HG03558 (cell line): ENCODE results near the gene ZNF230.

Experiments
- ATAC-seq: cut with Tn5 transposase; IDR thresholded peaks from one replicate; pipeline ENCODE4 v1.9.1; 2021; ENCODE audit warnings: moderate number of reproducible peaks; ENCODE audit not compliant: unreplicated experiment; ENCODE audit errors: extremely low read depth

ZNF230 gene

DNA sequence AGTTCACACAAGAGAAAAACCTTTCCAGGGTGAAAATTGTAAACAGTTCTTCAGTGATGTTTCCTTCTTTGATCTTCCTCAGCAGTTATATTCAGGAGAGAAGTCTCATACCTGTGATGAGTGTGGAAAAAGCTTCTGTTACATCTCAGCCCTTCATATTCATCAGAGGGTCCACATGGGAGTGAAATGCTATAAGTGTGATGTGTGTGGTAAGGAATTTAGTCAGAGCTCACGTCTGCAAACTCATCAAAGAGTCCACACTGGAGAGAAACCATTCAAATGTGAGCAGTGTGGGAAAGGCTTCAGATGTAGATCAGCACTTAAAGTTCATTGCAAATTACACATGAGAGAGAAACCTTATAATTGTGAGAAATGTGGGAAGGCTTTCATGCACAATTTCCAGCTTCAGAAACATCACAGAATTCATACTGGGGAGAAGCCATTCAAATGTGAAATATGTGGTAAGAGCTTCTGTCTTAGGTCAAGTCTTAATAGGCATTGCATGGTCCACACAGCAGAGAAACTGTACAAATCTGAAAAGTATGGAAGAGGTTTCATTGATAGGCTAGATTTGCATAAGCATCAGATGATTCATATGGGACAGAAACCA, 29.3 kb downstream of the ZNF230 start:
- no peak for ATAC-seq

GRCh38 chr19:44042147-44042546, 39.4 kb downstream of the ZNF230 start:
- no peak for ATAC-seq

DNA sequence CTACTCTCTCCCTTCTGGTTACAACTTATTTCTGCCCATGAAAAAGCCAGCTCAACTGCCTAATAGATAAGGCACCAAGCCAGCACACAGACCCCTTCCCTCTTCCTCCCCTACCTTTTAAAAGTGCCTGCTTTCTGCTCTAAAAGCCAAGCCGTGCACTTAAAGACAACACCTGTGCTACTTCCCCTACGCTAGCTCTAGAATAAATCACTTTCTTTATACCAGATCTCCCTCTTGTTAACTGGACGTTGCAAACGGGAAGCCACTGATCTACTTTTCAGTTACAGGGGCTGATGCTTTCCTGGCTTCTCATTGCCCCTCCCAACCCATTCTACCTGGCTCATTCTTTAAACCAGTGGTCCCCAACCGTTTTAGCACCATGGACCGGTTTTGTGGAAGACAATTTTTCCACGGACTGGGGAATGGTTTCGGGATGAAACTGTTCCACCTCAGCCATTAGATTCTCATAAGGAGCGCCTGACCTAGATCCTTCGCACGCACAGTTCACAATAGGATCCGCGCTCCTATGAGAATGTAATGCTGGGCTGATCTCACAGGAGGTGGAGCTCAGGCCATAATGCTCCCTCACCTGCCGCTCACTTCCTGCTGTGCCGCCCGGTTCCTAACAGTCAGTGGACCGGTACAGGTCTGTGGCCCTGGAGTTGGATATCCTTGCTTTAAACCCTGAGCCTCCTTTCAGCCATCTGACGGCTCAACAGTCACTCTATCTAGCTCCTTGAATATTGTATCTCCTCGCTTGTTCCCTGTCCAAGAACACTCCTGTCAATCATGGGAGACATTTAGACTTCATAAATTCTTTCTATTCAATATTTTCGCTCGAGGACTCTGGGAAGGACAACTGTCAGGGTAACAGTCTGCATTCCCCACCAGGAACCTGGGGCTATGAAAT, 48.2 kb downstream of the ZNF230 start:
- ATAC-seq, result no peak

GRCh38 chr19:44051650-44052402, 49.1 kb downstream of the ZNF230 start, which contains the start of gene ZNF223:
Gene ZNF223, plus strand, starts transcription at chr19:44052036. Its CDS starts 3,141 bp downstream, at chr19:44055177.
- ATAC-seq, result no peak

- ATAC-seq, result no peak
These were observed 53.1 kb downstream of the ZNF230 start for GRCh38 chr19:44055870-44056269.

DNA sequence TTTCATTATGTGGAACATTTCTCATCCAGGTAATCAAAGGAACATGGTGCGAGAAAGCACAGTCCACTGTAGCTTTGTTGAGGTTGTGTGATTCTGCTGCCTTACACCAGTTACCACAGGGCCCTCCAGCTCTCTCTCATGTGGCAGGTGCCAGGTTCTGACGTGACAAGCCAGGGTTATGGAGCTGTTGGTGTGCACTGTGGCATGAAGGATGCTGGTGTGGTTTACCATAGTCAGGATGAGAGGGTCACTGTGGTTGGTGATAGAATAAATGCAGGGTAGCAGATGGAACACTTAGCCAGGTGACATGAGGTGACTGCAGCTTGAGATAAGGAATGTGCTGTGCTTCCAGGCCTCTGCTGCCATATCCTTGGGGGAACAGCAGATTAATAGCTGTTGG, 56.5 kb downstream of the ZNF230 start:
- ATAC-seq, result no peak

DNA sequence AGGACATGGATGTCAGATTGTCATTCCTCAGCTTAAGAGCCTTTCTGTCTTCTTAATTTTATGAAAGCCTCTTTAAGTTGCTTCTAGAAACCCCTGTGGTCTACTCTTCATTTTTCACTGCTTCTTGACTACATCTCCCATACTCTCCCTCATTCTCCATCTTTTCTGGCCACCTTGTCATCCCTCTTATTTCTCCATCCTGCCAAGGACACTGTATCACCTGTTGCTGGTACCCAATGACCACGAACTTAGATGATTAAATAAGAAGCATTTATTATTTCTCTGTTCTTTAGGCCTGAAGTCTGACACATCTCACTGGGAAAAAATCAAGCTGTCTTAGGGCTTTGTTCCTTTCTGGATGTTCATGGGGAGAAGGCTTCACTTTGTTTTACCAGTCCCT, 58.3 kb downstream of the ZNF230 start:
- no peak for ATAC-seq
